T-cell (primary cell): ENCODE results near the gene ZNF664. TPM values are rescaled to one million over a fixed set of nuclear protein-coding genes. Genes with fewer than 3 reads are reported as not detected.

ENCODE experiments used
- ATAC-seq, 4 experiments: fragments of 200-7000 bp in 3 of 4; fragments of 150-1000 bp in 1 of 4; cut with Tn5 transposase; replicated peaks in 1 of 4; 1 replicate in 3 of 4; 2 replicates in 1 of 4; pipeline ENCODE4 v1.10.0; 2021; ENCODE audit warnings: moderate library complexity in 3 of 4, mild to moderate bottlenecking in 2 of 4, moderate number of reproducible peaks in 1 of 4
- CTCF ChIA-PET, 2 donors: fragments of 300-600 bp; sonication (Branson Sonifier 250); formaldehyde crosslinking; loops; one replicate each; lab custom pipeline; 2022; ENCODE audit warnings: antibody characterized with exemption in 2 of 2; lab: Charles Lee
- POLR2A ChIA-PET, 2 donors: fragments of 300-600 bp; sonication (Branson Sonifier 250); formaldehyde crosslinking; loops; one replicate each; lab custom pipeline; 2022; ENCODE audit warnings: antibody characterized with exemption in 2 of 2; lab: Charles Lee
- DNase-seq, 35 experiments: peaks; one replicate each; pipeline versions ENCODE4 v3.0.0 to v3.0.0-alpha.2; 2013 to 2023
- H3K27ac ChIP-seq: one replicate; pipeline ENCODE4 v1.5.1; 2013; ENCODE audit warnings: low read length
- H3K27me3 ChIP-seq, 2 experiments: replicated peaks in 1 of 2; 1 replicate in 1 of 2; 2 replicates in 1 of 2; pipeline versions ENCODE4 v1.6.1 to v1.7.0; 2013; ENCODE audit warnings: low read length in 1 of 2, mixed read lengths in 1 of 2; ENCODE audit not compliant: control insufficient read depth in 2 of 2, insufficient read depth in 2 of 2; ENCODE audit errors: extremely low read depth in 1 of 2
- H3K36me3 ChIP-seq, 2 donors: 1 replicate in 1 of 2; 2 replicates in 1 of 2; pipeline versions ENCODE4 v1.6.1 to v1.7.0; 2013; ENCODE audit warnings: low read length in 1 of 2; ENCODE audit not compliant: control insufficient read depth in 2 of 2, insufficient read depth in 1 of 2; ENCODE audit errors: extremely low read depth in 1 of 2
- H3K4me1 ChIP-seq, 2 experiments: 1 replicate in 1 of 2; 2 replicates in 1 of 2; pipeline versions ENCODE4 v1.6.1 to v1.7.0; 2013; ENCODE audit warnings: low read length in 2 of 2, mixed read lengths in 1 of 2; ENCODE audit not compliant: insufficient read depth in 2 of 2, control insufficient read depth in 1 of 2; ENCODE audit errors: extremely low read depth in 1 of 2
- H3K4me3 ChIP-seq, 2 donors: 1 replicate in 1 of 2; 2 replicates in 1 of 2; pipeline versions ENCODE4 v1.5.1 to v1.7.0; 2013; ENCODE audit warnings: mild to moderate bottlenecking in 2 of 2, low read length in 1 of 2, moderate library complexity in 1 of 2; ENCODE audit not compliant: control insufficient read depth in 1 of 2; ENCODE audit errors: extremely low read depth in 1 of 2
- H3K9me3 ChIP-seq: 2 replicates; pipeline ENCODE4 v1.7.0; 2013
- H3K27ac Mint-ChIP-seq, 2 donors: one replicate each; pipeline ENCODE4 v1.8.0; 2020 to 2021; ENCODE audit warnings: mild to moderate bottlenecking in 2 of 2, mixed read lengths in 2 of 2
- H3K27me3 Mint-ChIP-seq, 2 donors: one replicate each; pipeline ENCODE4 v1.8.0; 2021 to 2022; ENCODE audit warnings: mixed read lengths in 2 of 2
- H3K36me3 Mint-ChIP-seq: one replicate; pipeline ENCODE4 v1.8.0; 2021; ENCODE audit warnings: mixed read lengths
- H3K4me1 Mint-ChIP-seq, 3 donors: one replicate each; pipeline ENCODE4 v1.8.0; 2020 to 2022; ENCODE audit warnings: mixed read lengths in 3 of 3, mild to moderate bottlenecking in 1 of 3
- H3K4me3 Mint-ChIP-seq, 3 donors: one replicate each; pipeline ENCODE4 v1.8.0; 2020 to 2022; ENCODE audit warnings: mild to moderate bottlenecking in 3 of 3, mixed read lengths in 3 of 3, moderate library complexity in 3 of 3
- H3K9me3 Mint-ChIP-seq, 3 donors: one replicate each; pipeline ENCODE4 v1.8.0; 2020 to 2022; ENCODE audit warnings: mixed read lengths in 3 of 3
- WGBS: methylation state at CpG from one replicate; pipeline ENCODE4 v1.1.5; 2013; ENCODE audit warnings: missing lambda C conversion rate; ENCODE audit not compliant: insufficient coverage; 5-methylcytosine and 5-hydroxymethylcytosine counted together
- total RNA-seq, 35 experiments: library from RNA in 6 of 35; stranded (reverse) in 6 of 35; fragments of 120-200 nt in 1 of 35; gene quantifications; one replicate each; pipeline versions ENCODE4 v1.2.1 to v1.2.4 and lab custom pipeline; 2013 to 2026

The ZNF664 gene
- total RNA-seq (10 to 100 TPM; 30.6 to 58.2 (median 56.1) TPM), total RNA-seq (lab: John Stamatoyannopoulos, UW) (29.5 to 106 (median 58.1) reads per million in 29 experiments)
- 47.1 TPM for total RNA-seq (2013)

GRCh38 chr12:123972457-123973401, at the start of gene ZNF664, which contains the start of gene CCDC92:
Gene ZNF664, plus strand, starts transcription at chr12:123973215. Its CDS starts 38,930 bp downstream, at chr12:124012145.
Gene CCDC92, minus strand, starts transcription at chr12:123972831. Its CDS starts 28,526 bp downstream, at chr12:123944305.
- DNase-seq (peak; percentile 84 to 98 (median 90)), ATAC-seq (peak; percentile 82 to 86 (median 82))
- Mint-ChIP-seq H3K27ac (peak within 1 kb of the TSS; percentile 79 to 95), H3K36me3 (peaks cover 10% of the 10 kb centered on the region), H3K4me3 (peak within 1 kb of the TSS; percentile 92 to 93 (median 93)), H3K4me1 (peaks cover 30 to 45% (median 33%) of the 10 kb centered on the region in 3 donors), H3K27me3 (no peaks in the 10 kb centered on the region), H3K9me3 (no peaks in the 10 kb centered on the region)
- ChIA-PET POLR2A (interaction anchor here in 1 of 2 donors (0.6 kb wide), 1 partner anchor 935 kb away, joined by 3 read pairs; no protein-coding TSS in a partner anchor), CTCF (interaction anchor here in 1 of 2 donors (0.6 to 0.7 kb wide), 3 partner anchors 67 to 744 kb away, joined by 3 to 4 read pairs (median 3); no protein-coding TSS in a partner anchor)
- H3K9me3 ChIP-seq: no peaks in the 10 kb centered on the region
- peak within 1 kb of the TSS; percentile 16 for H3K27ac ChIP-seq
- under 1% methylated on average over 76 of the region's 138 CpGs for WGBS
- H3K27me3 ChIP-seq: no peaks in the 10 kb centered on the region
- H3K4me3 ChIP-seq: peak within 1 kb of the TSS; percentile 60 to 76
- peaks cover 10 to 12% of the 10 kb centered on the region in 2 experiments for H3K4me1 ChIP-seq
- peaks cover 0 to 4% of the 10 kb centered on the region in 2 donors for H3K36me3 ChIP-seq

DNA sequence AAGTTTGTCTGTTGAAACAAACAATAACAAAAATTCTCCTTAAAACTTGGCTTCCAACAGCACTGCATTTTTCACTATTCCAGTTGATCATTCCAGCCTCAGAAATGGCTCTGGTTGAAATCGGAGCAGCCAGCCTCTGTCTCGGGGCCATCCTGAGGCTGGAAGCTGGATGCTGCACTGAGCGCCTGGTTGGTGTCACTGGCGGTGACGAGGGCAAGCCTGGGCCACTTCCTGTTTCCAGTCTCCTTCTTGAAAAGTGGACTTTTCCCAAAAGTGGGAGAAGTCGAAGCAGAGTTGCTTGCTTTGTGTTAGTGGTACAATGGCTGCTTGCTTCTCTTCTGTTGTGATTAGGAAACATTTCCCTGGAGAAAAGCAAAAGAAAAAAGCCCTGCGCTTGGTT, 49.1 kb upstream of the ZNF664 start:
- Mint-ChIP-seq H3K36me3 (no peaks in the 10 kb centered on the region), H3K9me3 (no peaks in the 10 kb centered on the region), H3K27ac (no peak overlapping the region), H3K4me1 (peaks cover 6 to 10% (median 8%) of the 10 kb centered on the region in 3 donors), H3K27me3 (peaks cover 0 to 2% of the 10 kb centered on the region in 2 donors), H3K4me3 (no peak overlapping the region)
- CTCF ChIA-PET: interaction anchor here in 1 of 2 donors (0.6 kb wide), 1 partner anchor 53 kb away, joined by 6 read pairs; no protein-coding TSS in a partner anchor
- no peak for ATAC-seq
- POLR2A ChIA-PET: interaction anchor here in 1 of 2 donors (0.6 kb wide), 1 partner anchor 473 kb away, joined by 4 read pairs; no protein-coding TSS in a partner anchor
- H3K4me1 ChIP-seq: peaks cover 0 to 11% of the 10 kb centered on the region in 2 experiments
- H3K27ac ChIP-seq: no peak overlapping the region
- no peaks in the 10 kb centered on the region for H3K36me3 ChIP-seq
- H3K9me3 ChIP-seq: no peaks in the 10 kb centered on the region
- WGBS: 85% methylated on average over 6 of the region's 7 CpGs
- H3K4me3 ChIP-seq: no peak overlapping the region
- peaks cover 0 to 24% of the 10 kb centered on the region in 2 experiments for H3K27me3 ChIP-seq
- no peak for DNase-seq

GRCh38 chr12:123924539-123924938, 48.5 kb upstream of the ZNF664 start:
- no peak for DNase-seq
- POLR2A ChIA-PET: no interaction called here
- ATAC-seq: no peak
- Mint-ChIP-seq H3K36me3 (no peaks in the 10 kb centered on the region), H3K27ac (no peak overlapping the region), H3K27me3 (peaks cover 0 to 4% of the 10 kb centered on the region in 2 donors), H3K4me3 (no peak overlapping the region), H3K9me3 (no peaks in the 10 kb centered on the region), H3K4me1 (peaks cover 6 to 10% (median 8%) of the 10 kb centered on the region in 3 donors)
- no peaks in the 10 kb centered on the region for H3K9me3 ChIP-seq
- peaks cover 0 to 29% of the 10 kb centered on the region in 2 experiments for H3K27me3 ChIP-seq
- no peak overlapping the region for H3K27ac ChIP-seq
- 89% methylated on average over 3 of the region's 4 CpGs for WGBS
- H3K4me1 ChIP-seq: peaks cover 0 to 11% of the 10 kb centered on the region in 2 experiments
- CTCF ChIA-PET: interaction anchor here in 1 of 2 donors (0.6 kb wide), 1 partner anchor 52 kb away, joined by 6 read pairs; no protein-coding TSS in a partner anchor
- H3K4me3 ChIP-seq: no peak overlapping the region
- H3K36me3 ChIP-seq: no peaks in the 10 kb centered on the region

GRCh38 chr12:123928274-123928865, 44.6 kb upstream of the ZNF664 start:
- H3K27ac Mint-ChIP-seq: no peak overlapping the region
- no peaks in the 10 kb centered on the region for H3K9me3 ChIP-seq
- ATAC-seq: no peak
- CTCF ChIA-PET: no interaction called here
- H3K27ac ChIP-seq: no peak overlapping the region
- H3K9me3 Mint-ChIP-seq: no peaks in the 10 kb centered on the region
- H3K27me3 Mint-ChIP-seq: peaks cover 0 to 3% of the 10 kb centered on the region in 2 donors
- peaks cover 9 to 14% of the 10 kb centered on the region in 2 experiments for H3K4me1 ChIP-seq
- no peak overlapping the region for H3K4me3 ChIP-seq
- POLR2A ChIA-PET: no interaction called here
- H3K36me3 Mint-ChIP-seq: no peaks in the 10 kb centered on the region
- H3K27me3 ChIP-seq: peaks cover 0 to 50% of the 10 kb centered on the region in 2 experiments
- H3K36me3 ChIP-seq: no peaks in the 10 kb centered on the region
- DNase-seq: no peak
- H3K4me1 Mint-ChIP-seq: peaks cover 17 to 19% (median 17%) of the 10 kb centered on the region in 3 donors
- 89% methylated on average over 5 of the region's 15 CpGs for WGBS
- H3K4me3 Mint-ChIP-seq: no peak overlapping the region

DNA sequence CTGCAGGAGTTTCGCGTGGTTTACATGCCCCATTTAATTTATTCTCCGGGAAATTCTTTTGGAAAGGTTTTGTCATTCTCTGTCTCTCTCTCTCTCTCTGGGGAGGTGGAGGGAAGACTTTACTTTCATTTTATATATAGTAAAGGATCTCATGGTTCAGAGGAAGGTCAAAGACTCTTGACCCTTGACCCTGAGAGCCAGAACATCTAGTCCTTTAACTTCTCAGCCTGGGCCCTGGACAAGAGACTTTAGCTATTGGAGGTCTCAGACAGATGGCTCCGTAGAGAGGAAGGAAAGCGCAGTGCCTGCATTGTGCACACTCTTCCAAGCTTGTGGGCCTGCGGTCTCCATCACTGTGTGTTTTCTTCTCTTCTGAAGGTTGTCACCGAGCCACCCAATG, 44.1 kb upstream of the ZNF664 start:
- Histone ChIP-seq H3K27me3 (peaks cover 0 to 53% of the 10 kb centered on the region in 2 experiments), H3K27ac (no peak overlapping the region), H3K9me3 (no peaks in the 10 kb centered on the region), H3K4me1 (peaks cover 9 to 19% of the 10 kb centered on the region in 2 experiments), H3K4me3 (no peak overlapping the region), H3K36me3 (no peaks in the 10 kb centered on the region)
- ATAC-seq (no peak), DNase-seq (no peak)
- Mint-ChIP-seq H3K9me3 (no peaks in the 10 kb centered on the region), H3K36me3 (no peaks in the 10 kb centered on the region), H3K27ac (no peak overlapping the region), H3K4me1 (peaks cover 17 to 22% (median 20%) of the 10 kb centered on the region in 3 donors), H3K27me3 (peaks cover 0 to 3% of the 10 kb centered on the region in 2 donors), H3K4me3 (no peak overlapping the region)
- ChIA-PET CTCF (no interaction called here), POLR2A (no interaction called here)
- 100% methylated on average over 4 of the region's 7 CpGs for WGBS
